GM08714 (cell line): ENCODE measurements around the gene CDH23.

Source experiments
- H3K4me3 ChIP-seq: fragments of 200-500 bp; sonication (Bioruptor generic); 2 replicates; pipeline ENCODE4 v1.5.1; 2014; ENCODE audit warnings: mild to moderate bottlenecking, low read length, inconsistent platforms
- ZNF274 ChIP-seq: IDR thresholded peaks from 2 replicates; pipeline ENCODE4 v1.6.1; 2012; ENCODE audit warnings: mild to moderate bottlenecking, low read depth, low read length

CDH23 gene

GRCh38 chr10:71362141-71362540, 34.6 kb upstream of the CDH23 start:
- H3K4me3 ChIP-seq: no peak overlapping the region
- no peak for TF ChIP-seq ZNF274

DNA sequence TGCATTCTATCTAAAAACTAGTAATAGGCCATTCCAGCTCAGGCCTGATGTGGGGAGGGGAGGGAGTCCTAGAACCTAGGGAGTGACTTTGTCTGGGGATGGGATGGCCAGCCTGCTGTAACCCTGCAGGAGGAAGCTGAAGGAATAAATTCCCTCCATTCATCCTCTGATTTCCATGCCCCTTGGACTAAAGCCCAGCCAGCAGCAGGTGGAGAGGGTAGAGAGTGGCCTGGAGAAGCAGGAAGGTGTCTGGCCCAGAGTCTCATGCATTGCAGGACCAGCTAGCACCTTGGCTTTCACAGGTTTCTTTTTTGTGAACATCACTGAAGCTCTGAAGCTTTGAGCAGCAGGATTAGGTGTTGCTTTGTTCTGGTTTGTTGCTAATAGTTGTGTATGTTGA, 32.8 kb upstream of the CDH23 start:
- TF ChIP-seq ZNF274: no peak
- no peak overlapping the region for H3K4me3 ChIP-seq

DNA sequence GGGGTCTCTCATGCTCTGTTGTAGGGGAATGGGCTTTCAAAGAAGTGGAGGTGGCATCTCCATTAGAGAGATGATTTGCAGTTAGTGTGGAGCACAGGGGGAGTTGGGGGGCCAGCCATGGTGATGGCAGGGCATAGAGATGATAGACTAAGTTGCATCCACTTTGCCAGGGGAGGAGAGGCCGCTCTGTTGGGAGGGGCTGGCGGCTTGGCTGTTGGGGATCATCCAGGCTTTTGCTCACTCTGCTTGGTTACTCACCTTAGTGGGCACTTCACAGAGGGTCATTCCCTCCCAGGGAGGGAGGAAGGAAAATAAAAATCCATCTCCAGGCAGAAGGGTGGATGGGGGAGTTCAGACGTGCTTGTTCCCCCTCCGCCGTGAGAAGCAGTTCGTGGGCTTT, 31.4 kb upstream of the CDH23 start:
- no peak overlapping the region for H3K4me3 ChIP-seq
- TF ChIP-seq ZNF274: no peak

DNA sequence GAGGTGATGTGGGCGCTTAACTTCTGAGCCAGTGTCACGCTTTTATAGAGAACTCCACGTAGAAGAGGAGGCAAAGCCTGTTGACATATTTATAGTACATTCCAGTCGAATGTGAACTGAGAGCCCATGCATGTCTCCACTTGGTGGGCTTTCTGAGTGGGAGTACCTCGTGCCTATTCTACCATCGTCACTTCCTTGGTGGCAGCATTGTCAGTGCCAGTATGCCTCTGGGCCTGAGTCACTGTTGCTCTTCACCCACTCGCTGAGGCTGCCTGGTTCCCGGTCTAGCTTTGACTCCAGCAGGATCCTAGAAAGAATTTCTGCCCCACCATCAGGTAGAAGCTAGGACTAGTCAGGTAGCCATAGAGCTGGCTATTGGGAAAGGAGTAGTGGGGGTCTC, 30.0 kb upstream of the CDH23 start:
- H3K4me3 ChIP-seq: no peak overlapping the region
- TF ChIP-seq ZNF274: no peak

DNA sequence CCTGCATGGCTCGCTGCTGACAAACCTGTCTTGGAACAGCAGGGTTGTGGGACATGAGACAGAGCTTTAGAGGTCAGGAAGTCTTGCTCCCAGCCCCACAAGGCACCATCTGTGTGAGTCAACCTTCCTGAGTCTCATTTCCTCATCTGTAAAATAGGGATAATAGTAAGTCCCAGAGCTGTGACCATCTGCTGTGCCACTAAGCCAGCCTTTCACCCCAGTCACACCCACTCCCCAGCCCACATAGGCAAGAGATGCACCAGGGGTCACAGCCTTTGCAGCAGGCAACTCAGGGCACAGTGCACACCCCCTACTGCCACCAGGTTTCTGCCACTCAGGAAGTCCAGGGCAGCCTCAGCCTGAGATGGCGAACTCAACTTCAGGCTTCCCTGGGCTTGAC, 29.4 kb upstream of the CDH23 start:
- no peak for TF ChIP-seq ZNF274

GRCh38 chr10:71368176-71368575, 28.5 kb upstream of the CDH23 start:
- no peak overlapping the region for H3K4me3 ChIP-seq
- no peak for TF ChIP-seq ZNF274

More for the DNA sequence above, 29.4 kb upstream of the CDH23 start:
- no peak overlapping the region for H3K4me3 ChIP-seq

- no peak overlapping the region for H3K4me3 ChIP-seq
- no peak for TF ChIP-seq ZNF274
Observed at GRCh38 chr10:71368643-71369042, 28.1 kb upstream of the CDH23 start.

GRCh38 chr10:71369602-71370001, 27.1 kb upstream of the CDH23 start:
- TF ChIP-seq ZNF274: no peak
- H3K4me3 ChIP-seq: no peak overlapping the region

GRCh38 chr10:71370031-71370430, 26.7 kb upstream of the CDH23 start:
- TF ChIP-seq ZNF274: no peak
- H3K4me3 ChIP-seq: no peak overlapping the region

DNA sequence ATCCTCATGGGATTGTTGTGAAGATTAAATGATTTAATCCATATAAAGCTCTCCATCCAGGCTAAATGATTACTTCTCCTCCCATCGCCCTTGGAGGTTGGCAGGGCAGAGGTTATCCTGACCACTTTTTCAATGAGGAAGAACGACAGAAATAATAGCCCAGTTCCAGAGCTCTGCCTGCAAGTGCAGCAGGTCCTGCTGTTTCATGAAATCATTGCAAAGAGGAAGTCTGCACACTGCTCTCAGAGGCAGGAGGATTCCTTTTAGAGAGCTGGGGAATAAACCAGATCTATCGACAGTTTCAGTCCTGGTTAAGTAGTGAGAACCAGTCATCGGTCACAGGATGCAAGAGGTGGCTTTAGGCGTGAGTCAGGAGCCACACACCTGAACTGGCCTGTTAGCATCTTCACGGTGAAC, 25.0 kb upstream of the CDH23 start:
- no peak overlapping the region for H3K4me3 ChIP-seq
- TF ChIP-seq ZNF274: no peak

DNA sequence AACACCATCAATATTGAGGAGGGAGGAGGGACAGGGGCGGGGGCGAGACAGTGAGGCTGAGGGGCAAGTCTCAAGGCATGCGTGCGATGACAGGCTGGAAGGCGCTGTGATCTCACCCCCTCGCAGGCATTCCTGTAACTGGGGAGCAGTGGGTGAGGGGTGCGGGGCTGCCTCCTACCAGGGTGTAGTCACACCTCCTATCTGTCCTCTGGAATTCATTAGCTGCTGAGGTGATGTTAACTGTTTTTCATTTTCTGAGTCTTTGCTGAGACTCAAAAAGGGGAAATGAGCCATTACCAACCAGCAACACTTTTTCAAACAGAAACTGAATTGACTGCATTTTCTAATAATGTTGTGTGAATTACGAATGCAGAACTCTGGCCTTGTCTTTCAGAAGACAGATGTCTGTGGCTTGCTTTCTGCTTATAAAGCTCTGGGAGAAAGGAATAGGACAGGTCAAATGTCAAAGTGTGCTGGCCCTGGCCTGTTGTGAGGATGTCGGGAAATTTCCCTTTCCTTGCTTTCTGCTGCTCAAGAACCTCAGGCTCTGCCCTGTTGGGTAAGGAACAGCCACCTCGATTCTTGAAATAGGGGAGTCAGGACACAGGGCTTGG, 23.7 kb upstream of the CDH23 start:
- no peak overlapping the region for H3K4me3 ChIP-seq
- no peak for TF ChIP-seq ZNF274

DNA sequence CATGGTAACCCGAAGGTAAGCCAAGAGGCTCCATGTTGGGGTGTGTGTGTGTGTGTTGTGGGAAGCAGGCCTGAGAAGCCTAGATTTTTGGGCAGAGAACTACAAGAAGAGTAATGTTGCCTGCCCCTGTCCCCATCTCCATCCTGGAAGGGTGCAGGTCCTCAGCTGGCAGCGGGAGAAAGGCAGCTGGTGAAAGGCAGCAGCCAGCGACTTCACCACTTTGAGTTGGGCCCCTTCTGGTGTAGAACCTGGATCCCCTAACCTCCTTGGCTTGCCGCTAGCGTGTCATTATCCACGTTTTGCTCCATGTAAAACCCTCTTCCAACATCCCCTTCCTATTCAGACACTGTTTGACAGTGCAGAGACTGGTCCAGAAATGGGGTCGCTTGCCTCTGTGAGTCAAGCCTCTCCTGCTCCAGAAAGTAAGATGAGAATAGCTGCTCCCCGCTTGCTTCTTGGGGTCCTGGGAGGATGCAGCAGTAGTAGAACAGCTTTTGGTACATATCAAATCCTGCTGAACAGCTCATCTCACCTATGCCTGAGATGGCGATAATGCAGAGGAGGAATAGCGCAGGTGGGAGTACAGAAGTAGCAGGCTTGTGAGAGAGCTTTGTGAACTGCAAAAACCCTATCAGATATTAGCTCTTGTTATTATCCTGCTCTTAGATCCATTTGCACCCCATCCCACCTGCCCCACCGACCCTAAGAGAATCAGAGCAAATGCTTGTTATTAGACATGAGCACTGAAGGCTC, 22.1 kb upstream of the CDH23 start:
- TF ChIP-seq ZNF274: no peak
- no peak overlapping the region for H3K4me3 ChIP-seq

GRCh38 chr10:71375952-71376351, 20.8 kb upstream of the CDH23 start:
- no peak for TF ChIP-seq ZNF274
- no peak overlapping the region for H3K4me3 ChIP-seq

DNA sequence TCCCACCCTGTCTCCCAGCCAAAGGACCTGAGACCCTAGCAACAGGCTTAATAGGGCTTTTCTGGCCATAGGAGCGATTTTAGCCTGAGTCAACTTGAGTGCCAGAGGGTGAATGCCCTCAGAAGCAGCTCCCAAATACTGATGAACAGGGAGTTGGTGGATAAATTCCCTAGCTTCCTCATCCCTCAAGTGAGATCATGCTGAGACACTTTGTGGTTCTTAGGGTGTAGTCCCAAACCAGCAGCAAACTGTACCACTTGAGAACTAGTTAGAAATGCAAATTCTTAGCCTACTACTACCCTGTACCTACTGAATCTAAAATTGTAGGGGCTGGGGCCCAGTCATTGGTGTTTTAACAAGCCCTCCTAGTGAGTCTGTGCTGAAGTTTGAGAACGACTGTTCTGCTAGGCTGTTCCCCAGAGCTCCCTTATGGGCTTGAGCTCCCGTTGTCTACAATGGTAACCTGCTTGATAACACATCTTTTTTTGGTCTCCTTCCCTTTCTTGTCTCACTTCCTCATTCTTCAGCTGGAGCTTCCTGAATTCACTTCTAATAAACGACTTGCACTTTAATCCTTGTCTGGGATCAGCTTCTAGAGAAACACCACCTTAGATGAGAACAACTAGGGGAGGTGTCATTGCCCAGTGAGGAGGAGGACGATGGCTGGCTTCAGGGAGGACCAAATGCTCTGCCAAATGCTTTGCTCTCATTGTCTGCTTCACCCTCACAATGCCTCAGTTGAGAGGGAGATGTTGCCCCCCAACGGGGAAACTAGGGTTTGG, 18.2 kb upstream of the CDH23 start:
- no peak overlapping the region for H3K4me3 ChIP-seq
- TF ChIP-seq ZNF274: no peak
